Left ventricle myocardium inferior (tissue), 1 donor: ENCODE measurements around the gene AGTR1. TPM values are rescaled to one million over a fixed set of nuclear protein-coding genes. Genes with fewer than 3 reads are reported as not detected.
A peak's percentile ranks its signal among the peaks of the same experiment; 100 is the strongest.

Source experiments
- DNase-seq: peaks from one replicate; pipeline ENCODE4 v3.0.0-alpha.2; 2020
- H3K27ac ChIP-seq: fragments of 200-600 bp; replicated peaks from 2 replicates; pipeline ENCODE4 v1.8.0; 2021
- H3K27me3 ChIP-seq: fragments of 200-600 bp; 2 replicates; pipeline ENCODE4 v1.8.0; 2021; ENCODE audit warnings: low read depth
- H3K36me3 ChIP-seq: fragments of 200-600 bp; 2 replicates; pipeline ENCODE4 v1.8.0; 2021
- H3K4me1 ChIP-seq: fragments of 200-600 bp; 2 replicates; pipeline ENCODE4 v1.8.0; 2021
- H3K4me3 ChIP-seq: fragments of 200-600 bp; 2 replicates; pipeline ENCODE4 v1.8.0; 2021; ENCODE audit warnings: mild to moderate bottlenecking, moderate library complexity
- H3K9me3 ChIP-seq: fragments of 200-600 bp; replicated peaks from 2 replicates; pipeline ENCODE4 v1.8.0; 2021
- CTCF ChIP-seq: fragments of 200-600 bp; IDR thresholded peaks from 2 replicates; pipeline ENCODE4 v1.8.0; 2021; ENCODE audit warnings: antibody characterized with exemption, mild to moderate bottlenecking, borderline replicate concordance
- intact Hi-C: fragments of 100-400 bp; cut with micrococcal nuclease; formaldehyde crosslinking; loops from one replicate; pipeline ENCODE4 v1.11.0; 2022
- total RNA-seq: library from RNA; stranded (reverse); fragmentation: NEBNext Ultra II Directional; extraction: Animal tissue kit (Norgen Biotek cat#: 25700); gene quantifications from one replicate; pipeline ENCODE4 v1.2.1, GENCODE V29; 2021
- donor health status: DM: no; HTN: yes; CAD: no; lungs with severe emphysema.

The AGTR1 gene
- total RNA-seq, 1 donor from 2014 or later = 1.2 TPM

- intact Hi-C loops = loop anchor here (10.0 kb wide), 1 partner anchor 334 kb away; no protein-coding TSS in a partner anchor
- no peak for DNase-seq
- Histone ChIP-seq H3K36me3 (no peaks in the 10 kb centered on the region), H3K27ac (no peak overlapping the region), H3K4me3 (no peak overlapping the region), H3K4me1 (no peaks in the 10 kb centered on the region), H3K9me3 (no peaks in the 10 kb centered on the region), H3K27me3 (no peaks in the 10 kb centered on the region)
- peak; percentile 50 for TF ChIP-seq CTCF
Measured at GRCh38 chr3:148718982-148719862, 21.5 kb downstream of the AGTR1 start.

DNA sequence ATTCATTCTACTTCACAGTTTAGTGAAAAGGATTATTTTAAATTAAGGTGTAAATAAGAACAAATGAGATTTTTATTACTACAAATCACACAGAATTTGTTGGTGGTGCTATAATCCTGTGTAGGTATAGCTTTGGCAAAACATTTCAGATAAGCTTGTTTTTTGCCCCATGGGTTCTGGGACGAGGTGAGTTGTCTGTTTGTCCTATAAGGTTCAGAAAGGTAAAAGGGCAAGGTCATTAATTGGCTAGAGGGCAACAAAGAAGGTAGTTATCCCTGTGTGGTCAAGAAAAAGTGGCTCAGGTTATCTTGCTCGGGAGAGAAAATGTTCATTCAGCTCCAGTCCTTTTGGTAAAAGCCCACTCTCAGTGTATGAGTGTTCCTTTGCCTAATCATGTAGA is 23.2 kb downstream of the AGTR1 start:
- no peaks in the 10 kb centered on the region for H3K27me3 ChIP-seq
- intact Hi-C loops = no loop called here
- TF ChIP-seq CTCF = no peak
- no peaks in the 10 kb centered on the region for H3K36me3 ChIP-seq
- no peaks in the 10 kb centered on the region for H3K4me1 ChIP-seq
- H3K4me3 ChIP-seq = no peak overlapping the region
- no peaks in the 10 kb centered on the region for H3K9me3 ChIP-seq
- H3K27ac ChIP-seq = no peak overlapping the region
- no peak for DNase-seq

DNA sequence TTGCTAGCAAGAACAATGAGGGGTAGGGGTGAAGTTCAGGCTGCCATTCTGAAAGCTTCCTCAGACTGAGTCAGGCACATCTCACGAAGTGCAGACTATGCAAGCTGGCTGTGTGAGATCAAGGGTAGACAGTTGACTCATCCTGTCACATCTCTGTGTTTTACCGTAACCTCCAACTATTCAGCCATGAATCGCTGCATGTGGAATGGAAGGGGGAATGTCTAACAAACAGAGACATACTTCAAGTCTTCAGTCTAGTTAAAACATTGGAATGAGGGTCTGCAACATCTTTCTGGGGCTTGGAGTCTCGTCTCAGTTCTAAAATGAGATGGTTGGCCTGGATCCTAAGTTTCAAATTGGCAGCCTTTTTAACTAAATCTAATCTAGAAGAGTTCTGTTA is 25.9 kb downstream of the AGTR1 start:
- intact Hi-C loops = no loop called here
- H3K4me1 ChIP-seq = no peaks in the 10 kb centered on the region
- H3K9me3 ChIP-seq = no peaks in the 10 kb centered on the region
- H3K27me3 ChIP-seq = no peaks in the 10 kb centered on the region
- H3K27ac ChIP-seq = no peak overlapping the region
- no peak overlapping the region for H3K4me3 ChIP-seq
- TF ChIP-seq CTCF = no peak
- DNase-seq = no peak
- H3K36me3 ChIP-seq = no peaks in the 10 kb centered on the region

GRCh38 chr3:148727231-148727630 is 29.5 kb downstream of the AGTR1 start:
- intact Hi-C loops = no loop called here
- no peak overlapping the region for H3K4me3 ChIP-seq
- no peak for DNase-seq
- H3K9me3 ChIP-seq = no peaks in the 10 kb centered on the region
- no peaks in the 10 kb centered on the region for H3K27me3 ChIP-seq
- peak; percentile 17 for TF ChIP-seq CTCF
- no peaks in the 10 kb centered on the region for H3K36me3 ChIP-seq
- no peaks in the 10 kb centered on the region for H3K4me1 ChIP-seq
- no peak overlapping the region for H3K27ac ChIP-seq

GRCh38 chr3:148728753-148729152 is 31.1 kb downstream of the AGTR1 start:
- DNase-seq = no peak
- no peak for TF ChIP-seq CTCF
- no peaks in the 10 kb centered on the region for H3K4me1 ChIP-seq
- no peaks in the 10 kb centered on the region for H3K9me3 ChIP-seq
- no peak overlapping the region for H3K27ac ChIP-seq
- no peak overlapping the region for H3K4me3 ChIP-seq
- intact Hi-C loops = no loop called here
- no peaks in the 10 kb centered on the region for H3K27me3 ChIP-seq
- H3K36me3 ChIP-seq = no peaks in the 10 kb centered on the region
